Suppressor macrophage (primary cell): ENCODE results near the gene ENOX1.

Source experiments
- DNase-seq, 4 experiments: peaks; one replicate each; pipeline ENCODE4 v3.0.0-alpha.2; 2020 to 2022

The ENOX1 gene

GRCh38 chr13:43737392-43737923 is 49.3 kb downstream of the ENOX1 start:
- DNase-seq = no peak

GRCh38 chr13:43732726-43733125 is 54.0 kb downstream of the ENOX1 start:
- DNase-seq = no peak

- DNase-seq = no peak
These were observed 55.5 kb downstream of the ENOX1 start for GRCh38 chr13:43731296-43731695.

- DNase-seq = no peak
These were observed 56.1 kb downstream of the ENOX1 start for GRCh38 chr13:43730642-43731041.

GRCh38 chr13:43728421-43728820 is 58.4 kb downstream of the ENOX1 start:
- no peak for DNase-seq

- DNase-seq = no peak
These were observed 58.9 kb downstream of the ENOX1 start for GRCh38 chr13:43727856-43728255.

- DNase-seq = no peak
These were observed 61.3 kb downstream of the ENOX1 start for GRCh38 chr13:43725460-43725859.

GRCh38 chr13:43720780-43721397 is 65.9 kb downstream of the ENOX1 start:
- peak in 1 of 4 experiments; percentile 0 for DNase-seq

- no peak for DNase-seq
These were observed 88.0 kb downstream of the ENOX1 start for GRCh38 chr13:43698758-43699157.

GRCh38 chr13:43698009-43698408 is 88.8 kb downstream of the ENOX1 start:
- DNase-seq = no peak

GRCh38 chr13:43697323-43697722 is 89.4 kb downstream of the ENOX1 start:
- no peak for DNase-seq

- no peak for DNase-seq
These were observed 92.6 kb downstream of the ENOX1 start for GRCh38 chr13:43694146-43694664.

GRCh38 chr13:43693639-43694038 is 93.1 kb downstream of the ENOX1 start:
- no peak for DNase-seq

GRCh38 chr13:43688227-43688907 is 98.4 kb downstream of the ENOX1 start:
- DNase-seq = no peak

- DNase-seq = no peak
These were observed 99.7 kb downstream of the ENOX1 start for GRCh38 chr13:43687038-43687437.

- peak in 1 of 4 experiments; percentile 6 for DNase-seq
These were observed 100.2 kb downstream of the ENOX1 start for GRCh38 chr13:43686557-43686956.

GRCh38 chr13:43684963-43685725 is 101.6 kb downstream of the ENOX1 start:
- no peak for DNase-seq

- DNase-seq = no peak
These were observed 104.1 kb downstream of the ENOX1 start for GRCh38 chr13:43682701-43683100.

GRCh38 chr13:43676320-43676719 is 110.5 kb downstream of the ENOX1 start:
- peak; percentile 6 to 37 (median 18) for DNase-seq

- DNase-seq = no peak
These were observed 111.2 kb downstream of the ENOX1 start for GRCh38 chr13:43675577-43675976.

- no peak for DNase-seq
These were observed 116.8 kb downstream of the ENOX1 start for GRCh38 chr13:43669964-43670363.

- DNase-seq = no peak
These were observed 117.7 kb downstream of the ENOX1 start for GRCh38 chr13:43669101-43669500.

- DNase-seq = no peak
These were observed 120.4 kb downstream of the ENOX1 start for GRCh38 chr13:43666403-43666802.
